Measurements from ENCODE around the gene SEPHS1.
"Not testable (repeated sequence)": the region's sequence is repeated elsewhere in the genome, so short reads cannot be mapped to it uniquely, and the experiment has no call there.

SEPHS1 gene

GRCh38 chr10:13322615-13323148 lies 25.4 kb downstream of the SEPHS1 start:
- DNase-seq: no peak

DNA sequence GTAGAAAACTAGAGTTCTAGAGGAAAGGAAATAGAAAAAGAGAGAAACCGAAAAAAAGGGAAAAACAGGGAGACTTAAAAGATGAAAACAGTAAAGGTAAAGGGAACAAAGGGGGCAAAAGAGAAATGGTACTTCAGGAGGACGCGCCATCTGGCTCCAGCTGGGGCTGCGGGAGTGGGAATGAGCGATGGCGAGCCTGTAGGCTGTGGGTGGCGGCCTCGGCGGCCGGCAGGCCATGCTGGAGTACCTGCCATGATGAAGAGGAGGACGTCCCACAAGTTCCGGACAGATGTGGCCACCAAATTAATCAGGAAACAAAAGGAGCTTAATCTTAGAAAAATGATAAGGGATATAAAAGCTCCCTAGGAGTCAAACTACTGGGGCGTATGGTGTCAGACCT lies 26.5 kb downstream of the SEPHS1 start:
- no peak for DNase-seq

DNA sequence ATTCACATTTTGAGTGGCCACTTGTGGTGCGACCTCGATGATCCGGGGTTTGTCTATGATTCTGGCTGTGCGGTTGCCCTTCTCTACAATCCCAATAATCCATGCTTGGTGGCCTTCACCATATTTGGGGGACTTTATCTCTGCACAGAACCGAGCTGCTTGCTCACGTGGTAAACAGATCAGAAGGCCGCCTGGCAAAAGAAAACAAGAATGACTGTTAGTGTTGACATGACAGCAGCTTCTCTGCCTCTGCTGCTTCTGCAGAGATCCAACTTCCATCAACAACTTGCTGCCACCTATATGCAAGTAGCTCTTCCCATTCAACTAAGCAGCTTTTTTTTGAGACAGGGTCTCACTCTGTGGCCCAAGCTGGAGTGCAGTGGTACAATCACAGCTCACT lies 28.9 kb downstream of the SEPHS1 start:
- no peak for DNase-seq

GRCh38 chr10:13317474-13317873 lies 30.6 kb downstream of the SEPHS1 start:
- no peak for DNase-seq

DNA sequence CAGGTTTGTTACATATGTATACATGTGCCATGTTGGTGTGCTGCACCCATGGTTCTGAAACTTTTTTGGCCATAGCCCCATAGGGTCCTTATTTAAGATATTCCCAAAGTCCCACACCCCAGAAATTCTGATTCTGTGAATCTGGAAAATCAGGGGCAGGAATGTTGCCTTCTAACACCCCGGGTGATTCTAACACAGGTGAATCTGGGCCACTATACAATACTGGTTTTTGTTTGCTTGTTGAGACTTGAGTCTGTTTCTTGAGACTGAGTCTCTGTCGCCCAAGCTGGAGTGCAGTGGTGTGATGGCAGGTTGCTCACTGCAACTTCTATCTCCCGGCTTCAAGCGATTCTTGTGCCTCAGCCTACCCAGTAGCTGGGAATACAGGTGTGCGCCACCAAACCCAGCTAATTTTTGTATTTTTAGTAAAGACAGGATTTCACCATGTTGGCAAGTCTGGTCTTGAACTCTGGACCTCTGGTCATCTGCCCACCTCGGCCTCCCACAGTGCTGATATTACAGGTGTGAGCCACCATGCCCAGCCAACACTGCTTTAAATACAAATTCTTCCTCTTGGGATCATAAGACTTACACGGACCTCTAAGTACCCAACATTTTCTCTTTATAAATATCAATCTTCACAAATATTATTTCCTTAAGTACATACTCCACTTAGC lies 31.3 kb downstream of the SEPHS1 start:
- no peak for DNase-seq

DNA sequence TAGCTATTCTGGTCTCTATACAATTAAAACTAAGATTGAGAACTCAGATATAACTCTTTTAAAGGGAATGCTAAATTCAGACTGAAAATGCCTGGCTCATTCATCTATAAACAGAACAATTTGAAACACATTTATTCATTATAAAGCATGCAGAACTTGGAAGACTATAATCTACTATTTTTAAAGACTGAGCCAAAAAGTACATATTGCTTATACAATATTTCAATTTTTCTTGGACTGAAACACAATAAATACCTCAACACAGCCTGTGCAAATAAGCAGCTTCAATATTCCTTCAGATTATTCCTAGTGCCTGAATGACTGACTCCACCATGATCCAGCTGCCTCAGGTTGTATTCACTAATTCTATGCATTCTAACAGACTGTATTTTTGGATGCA lies 32.7 kb downstream of the SEPHS1 start:
- DNase-seq: no peak

- no peak for DNase-seq
Measured at GRCh38 chr10:13311177-13311575, 36.9 kb downstream of the SEPHS1 start.

DNA sequence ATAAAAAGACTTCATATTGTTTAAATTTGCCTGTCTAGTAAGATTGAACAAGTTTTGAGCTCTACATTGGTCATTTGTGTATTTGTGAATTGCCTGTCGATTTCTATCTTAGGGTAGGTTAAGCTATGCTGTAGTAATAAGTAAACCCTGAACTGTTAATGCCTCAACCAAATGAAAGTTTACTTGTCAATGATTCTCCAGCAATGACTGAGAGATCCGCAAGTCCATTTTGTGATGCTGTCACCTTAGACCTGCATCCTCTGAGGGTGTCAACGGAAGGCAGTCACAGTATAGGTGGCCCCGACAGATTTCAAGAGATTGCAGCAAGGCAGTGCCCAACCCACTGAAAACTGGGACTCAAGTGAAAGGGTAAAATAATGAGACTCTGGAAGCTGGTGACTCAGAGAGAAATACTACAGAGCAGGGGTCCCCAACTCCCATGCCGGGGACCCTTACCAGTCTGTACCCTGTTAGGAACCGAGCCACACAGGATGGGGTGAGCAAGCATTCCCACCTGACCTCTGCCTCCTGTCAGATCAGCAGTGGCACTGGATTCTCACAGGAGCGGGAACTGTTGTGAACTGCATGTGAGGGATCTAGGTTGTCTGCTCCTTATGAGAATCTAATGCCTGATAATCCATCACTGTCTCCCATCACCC lies 37.4 kb downstream of the SEPHS1 start:
- no peak for DNase-seq

GRCh38 chr10:13309792-13310191 lies 38.3 kb downstream of the SEPHS1 start:
- DNase-seq: no peak

GRCh38 chr10:13308096-13308495 lies 40.0 kb downstream of the SEPHS1 start:
- no peak for DNase-seq

- DNase-seq: no peak
Measured at GRCh38 chr10:13306103-13306502, 42.0 kb downstream of the SEPHS1 start.

DNA sequence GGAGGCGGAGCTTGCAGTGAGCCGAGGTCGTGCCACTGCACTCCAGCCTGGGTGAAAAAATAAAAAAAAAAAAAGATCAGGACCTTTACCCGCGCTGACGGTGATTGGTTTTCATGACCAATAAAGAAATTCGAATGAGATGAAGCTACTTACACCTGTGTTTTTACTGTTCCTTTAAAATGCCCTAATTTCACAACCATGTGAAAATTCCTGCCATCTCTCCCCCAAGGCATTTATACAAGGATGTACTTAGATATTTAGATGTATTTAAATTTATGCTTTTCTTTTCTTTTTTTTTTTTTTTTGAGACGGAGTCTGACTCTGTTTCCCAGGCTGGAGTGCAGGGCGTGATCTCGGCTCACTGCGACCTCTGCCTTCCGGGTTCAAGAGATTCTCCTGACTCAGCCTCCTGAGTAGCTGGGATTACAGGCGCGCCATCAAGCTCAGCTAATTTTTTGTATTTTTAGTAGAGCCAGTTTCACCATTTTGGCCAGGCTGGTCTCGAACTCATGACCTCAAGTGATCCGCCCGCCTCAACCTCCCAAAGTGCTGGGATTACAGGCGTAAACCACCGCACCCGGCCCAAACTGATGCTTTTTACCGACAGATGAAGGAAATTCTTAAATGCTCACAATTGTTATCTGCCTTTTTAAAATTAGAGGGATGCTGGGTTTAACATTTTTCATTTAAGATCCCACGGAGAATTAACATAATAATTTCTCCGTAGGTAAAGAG lies 45.1 kb downstream of the SEPHS1 start:
- DNase-seq: no peak

GRCh38 chr10:13299437-13300287 lies 48.4 kb downstream of the SEPHS1 start, which contains the start of gene PHYH:
PHYH (minus strand) TSS chr10:13300064; CDS start chr10:13300042, 22 bp downstream.
- peak; percentile 53 for DNase-seq

DNA sequence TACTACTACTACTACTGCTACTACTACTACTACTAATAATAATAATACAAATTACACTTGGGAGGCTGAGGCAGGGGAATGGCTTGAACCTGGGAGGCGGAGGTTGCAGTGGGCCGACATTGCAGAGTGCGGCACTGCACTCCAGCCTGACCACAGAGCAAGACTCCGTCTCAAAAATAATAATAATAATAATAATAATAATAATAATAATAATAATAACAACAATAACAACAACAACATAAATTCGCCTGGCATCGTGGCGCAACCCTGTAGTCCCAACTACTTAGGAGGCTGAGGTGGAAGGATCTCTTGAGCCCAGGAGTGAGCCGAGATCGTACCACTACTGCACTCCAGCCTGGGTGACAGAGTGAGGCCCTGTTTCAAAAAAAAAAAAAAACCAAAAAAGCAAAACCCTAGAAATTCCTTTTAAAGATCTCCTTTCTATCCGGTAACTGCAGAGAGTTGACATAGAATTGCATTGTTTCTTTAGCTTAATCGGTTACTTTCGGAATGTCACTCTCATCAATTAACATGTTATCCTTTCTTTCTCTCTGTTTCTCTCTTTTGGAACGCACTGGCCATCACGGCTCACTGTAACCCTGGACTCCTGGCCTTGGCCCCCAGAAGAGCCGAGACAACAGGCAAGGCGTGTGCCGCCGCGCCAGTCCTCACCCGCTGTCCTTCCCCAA lies 49.2 kb downstream of the SEPHS1 start:
- DNase-seq: no peak

GRCh38 chr10:13296476-13296875 lies 51.6 kb downstream of the SEPHS1 start:
- DNase-seq: no peak

GRCh38 chr10:13294784-13295183 lies 53.3 kb downstream of the SEPHS1 start:
- no peak for DNase-seq

GRCh38 chr10:13291821-13292773 lies 56.0 kb downstream of the SEPHS1 start:
- DNase-seq: no peak

DNA sequence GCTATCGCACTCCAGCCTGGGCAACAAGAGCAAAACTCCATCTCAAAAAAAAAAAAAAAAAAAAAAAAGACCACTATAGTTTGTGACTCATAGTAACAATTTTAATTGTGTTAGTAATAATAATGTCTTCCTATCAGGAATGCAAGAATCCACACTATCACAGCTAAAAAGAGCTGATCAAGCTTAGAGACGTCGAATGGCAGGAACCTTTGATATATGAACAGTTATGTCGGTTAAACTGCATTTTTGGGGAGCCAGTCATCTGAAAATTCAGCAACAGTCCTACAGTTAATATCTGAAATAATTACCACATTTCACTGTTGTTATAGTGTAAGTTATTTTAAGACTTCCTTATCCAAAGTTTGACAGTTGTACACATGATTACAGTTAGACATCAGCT lies 57.0 kb downstream of the SEPHS1 start:
- no peak for DNase-seq

- no peak for DNase-seq
Measured at GRCh38 chr10:13284050-13284449, 64.0 kb downstream of the SEPHS1 start.

DNA sequence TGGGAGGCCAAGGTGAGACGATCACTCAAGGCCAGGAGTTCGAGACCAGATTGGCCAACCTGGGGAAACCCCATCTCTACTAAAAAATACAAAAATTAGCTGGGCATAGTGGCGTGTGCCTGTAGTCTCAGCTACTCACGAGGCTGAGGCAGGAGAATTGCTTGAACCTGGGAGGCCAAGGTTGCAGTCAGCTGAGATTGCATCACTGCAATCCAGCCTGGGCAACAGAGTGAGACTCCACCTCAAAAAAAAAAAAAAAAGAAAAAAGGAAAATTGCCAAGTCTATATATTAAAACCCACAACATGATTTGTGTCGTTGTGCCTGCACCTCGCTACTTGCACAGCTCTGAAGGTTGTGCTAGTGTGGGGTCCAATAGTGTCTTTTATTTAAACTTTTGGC lies 65.7 kb downstream of the SEPHS1 start:
- not testable (repeated sequence) for DNase-seq

Measured in cortex of kidney (tissue), 1 donor.